GM18867 (cell line): ENCODE results near the gene RPUSD4.

Source experiments
- ATAC-seq: cut with Tn5 transposase; IDR thresholded peaks from one replicate; pipeline ENCODE4 v1.9.1; 2021; ENCODE audit warnings: mild to moderate bottlenecking, moderate library complexity; ENCODE audit not compliant: unreplicated experiment

Gene RPUSD4

DNA sequence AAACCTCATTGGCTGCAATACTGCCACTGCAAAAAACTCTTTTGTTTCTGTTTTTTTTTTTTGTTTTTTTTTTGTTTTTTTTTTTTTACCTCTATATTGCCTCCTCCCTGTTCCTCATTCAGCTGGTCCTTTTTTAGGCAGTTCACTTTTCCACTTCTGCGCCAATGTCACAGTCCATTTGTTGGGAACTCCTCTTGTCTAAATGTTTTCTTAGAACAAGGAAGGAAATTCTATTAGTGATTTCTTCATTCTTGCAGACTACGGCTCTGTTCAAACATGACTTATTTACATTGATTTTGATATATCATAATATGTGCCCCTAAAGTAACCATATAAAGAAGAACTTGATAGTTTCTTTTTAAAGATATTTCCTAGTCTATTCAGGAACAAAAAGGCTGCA, 3.0 kb upstream of the RPUSD4 start:
- no peak for ATAC-seq

- no peak for ATAC-seq
Observed at GRCh38 chr11:126212089-126212660, 725 bp upstream of the RPUSD4 start.

GRCh38 chr11:126210871-126211235, 597 bp downstream of the RPUSD4 start:
- ATAC-seq = no peak

GRCh38 chr11:126207896-126208295, 3.6 kb downstream of the RPUSD4 start:
- no peak for ATAC-seq

DNA sequence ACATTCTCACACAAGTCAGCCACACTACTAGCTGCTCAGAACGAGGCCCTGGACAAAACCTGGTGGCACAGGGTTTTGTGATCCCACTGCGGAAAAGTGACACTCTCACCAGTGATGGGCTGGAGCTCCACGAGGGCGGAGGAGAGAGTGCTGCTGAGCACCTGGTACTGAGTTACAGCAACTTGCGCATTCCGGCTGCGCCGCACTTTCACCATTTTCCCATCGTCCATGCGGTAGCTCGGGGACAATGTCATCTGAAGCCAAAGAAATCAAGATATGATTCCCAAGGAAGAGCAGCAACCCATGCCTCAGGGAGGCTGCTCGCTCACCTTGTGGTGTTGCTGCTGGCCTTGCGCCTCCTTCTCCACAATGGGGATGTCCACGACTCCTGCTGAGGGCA, 6.1 kb downstream of the RPUSD4 start:
- no peak for ATAC-seq

DNA sequence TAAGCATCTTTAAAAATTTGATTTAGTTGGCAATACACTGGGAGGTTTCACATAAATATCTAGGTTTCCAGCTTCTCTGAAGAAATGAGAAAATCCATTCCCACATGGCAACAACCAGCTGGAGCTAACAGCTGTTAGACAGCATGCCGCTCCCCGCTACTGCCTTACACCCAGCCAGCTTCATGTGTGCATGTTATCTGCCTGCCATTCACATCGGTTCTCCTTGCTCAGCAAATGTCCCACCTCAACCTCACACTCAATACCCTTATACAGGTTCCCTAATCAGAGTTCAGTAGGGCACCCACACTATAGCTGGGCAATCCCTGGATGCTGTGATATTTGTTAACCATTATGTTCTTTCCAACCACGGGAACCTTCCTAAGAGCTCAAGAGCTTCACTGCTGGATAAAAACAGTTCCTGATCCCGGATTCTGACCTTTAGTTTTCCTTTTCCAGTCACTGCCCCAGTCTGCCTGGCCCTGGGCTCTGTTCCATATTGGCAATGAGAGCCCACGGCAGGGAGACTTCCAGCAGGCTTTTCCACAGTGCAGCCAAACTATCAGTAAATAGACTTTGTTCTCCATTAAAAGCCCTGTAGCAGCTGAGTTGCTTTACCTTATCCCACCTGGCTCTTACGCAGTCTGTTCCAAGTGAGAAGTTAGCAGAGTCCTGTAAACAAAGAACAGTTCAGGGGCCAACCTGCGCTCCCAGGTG, 8.6 kb downstream of the RPUSD4 start:
- no peak for ATAC-seq

DNA sequence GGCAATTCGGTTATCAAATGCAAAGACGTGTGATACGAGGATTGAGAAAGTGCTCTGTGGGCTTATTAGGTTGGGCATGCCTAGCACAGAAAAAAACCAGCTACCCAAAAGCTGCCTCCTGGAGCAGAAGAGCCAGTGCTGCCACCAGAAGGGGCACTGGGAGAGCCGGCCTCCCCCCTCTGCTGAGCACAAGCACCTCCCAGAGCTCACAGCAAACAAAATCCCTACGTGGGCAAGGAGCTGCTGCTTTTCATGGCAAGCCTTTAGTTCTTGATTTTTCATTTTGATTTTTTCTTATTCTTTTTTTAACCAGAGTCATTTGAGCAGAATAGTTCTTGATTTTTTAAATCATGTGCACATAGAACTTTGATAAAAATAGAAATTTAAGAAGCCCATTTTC, 12.8 kb downstream of the RPUSD4 start:
- no peak for ATAC-seq

DNA sequence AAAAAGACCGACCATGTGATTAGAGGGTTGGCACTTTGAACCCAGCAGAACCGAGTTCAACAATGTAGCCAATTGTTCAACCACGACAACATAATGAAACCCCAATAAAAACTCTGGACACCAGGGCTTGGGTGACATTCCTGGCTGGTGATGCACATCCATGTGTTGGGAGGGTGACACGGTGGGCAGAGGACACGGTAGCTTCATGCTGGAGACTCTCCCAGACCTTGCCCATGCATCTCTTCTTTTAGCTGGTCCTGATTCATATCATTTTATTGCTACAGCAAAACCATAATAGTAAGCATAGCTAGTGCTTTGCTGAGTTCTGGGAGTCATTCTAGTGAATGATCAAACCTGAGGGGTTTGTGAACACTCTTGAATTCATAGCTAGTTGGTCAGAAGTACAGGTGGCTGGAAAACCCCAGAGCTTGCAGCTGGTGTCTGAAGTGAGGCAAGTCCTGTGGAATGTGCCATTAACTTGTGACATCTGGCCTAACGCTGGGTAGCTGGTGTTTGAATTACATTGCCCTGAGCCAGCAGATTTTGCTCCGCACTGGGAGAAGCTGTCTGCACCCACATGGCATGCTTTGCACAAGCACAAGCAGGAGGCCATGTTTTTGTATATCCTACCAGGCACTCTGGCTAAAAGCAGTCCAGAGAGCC, 14.0 kb downstream of the RPUSD4 start:
- no peak for ATAC-seq

DNA sequence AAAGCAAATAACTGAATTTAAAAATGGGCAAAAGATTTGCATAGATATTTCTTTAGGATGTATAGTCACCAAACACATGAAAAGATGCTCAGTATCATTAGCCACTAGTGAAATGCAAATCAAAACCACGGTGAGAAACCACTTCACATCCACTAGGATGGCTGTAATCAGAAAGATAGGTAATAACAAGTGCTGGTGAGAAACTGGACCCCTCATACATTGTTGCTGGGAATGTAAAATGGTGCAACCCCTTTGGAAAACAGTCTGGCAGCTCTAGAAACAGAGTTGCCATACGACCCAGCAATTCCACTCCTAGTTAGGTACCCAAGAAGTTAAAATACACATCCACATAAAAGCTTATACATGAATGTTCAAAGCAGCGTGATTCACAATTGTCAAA, 16.3 kb downstream of the RPUSD4 start:
- ATAC-seq = no peak

- no peak for ATAC-seq
Observed at GRCh38 chr11:126194121-126194543, 17.3 kb downstream of the RPUSD4 start.

- ATAC-seq = no peak
Observed at GRCh38 chr11:126193038-126193478, 18.4 kb downstream of the RPUSD4 start.

DNA sequence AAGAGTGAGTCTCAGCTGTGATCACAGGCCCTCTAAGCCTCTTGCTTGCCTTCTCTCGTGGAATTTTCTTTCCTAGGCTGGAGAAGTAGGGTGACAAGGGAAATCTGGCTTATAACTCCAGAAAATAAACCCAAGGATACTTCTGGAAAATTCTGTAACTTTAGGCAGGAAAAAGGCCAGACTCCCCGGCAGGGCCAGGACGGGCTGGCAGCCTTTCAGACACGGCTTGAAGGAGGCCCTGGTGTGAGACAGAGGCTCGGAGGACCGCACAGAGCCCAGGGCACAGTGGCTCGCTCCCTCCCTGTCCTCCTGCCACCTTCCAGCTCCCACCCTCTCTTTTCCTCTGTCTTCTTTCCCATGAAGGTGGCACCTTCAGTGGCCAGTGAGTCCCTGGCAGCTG, 19.1 kb downstream of the RPUSD4 start:
- ATAC-seq = no peak

DNA sequence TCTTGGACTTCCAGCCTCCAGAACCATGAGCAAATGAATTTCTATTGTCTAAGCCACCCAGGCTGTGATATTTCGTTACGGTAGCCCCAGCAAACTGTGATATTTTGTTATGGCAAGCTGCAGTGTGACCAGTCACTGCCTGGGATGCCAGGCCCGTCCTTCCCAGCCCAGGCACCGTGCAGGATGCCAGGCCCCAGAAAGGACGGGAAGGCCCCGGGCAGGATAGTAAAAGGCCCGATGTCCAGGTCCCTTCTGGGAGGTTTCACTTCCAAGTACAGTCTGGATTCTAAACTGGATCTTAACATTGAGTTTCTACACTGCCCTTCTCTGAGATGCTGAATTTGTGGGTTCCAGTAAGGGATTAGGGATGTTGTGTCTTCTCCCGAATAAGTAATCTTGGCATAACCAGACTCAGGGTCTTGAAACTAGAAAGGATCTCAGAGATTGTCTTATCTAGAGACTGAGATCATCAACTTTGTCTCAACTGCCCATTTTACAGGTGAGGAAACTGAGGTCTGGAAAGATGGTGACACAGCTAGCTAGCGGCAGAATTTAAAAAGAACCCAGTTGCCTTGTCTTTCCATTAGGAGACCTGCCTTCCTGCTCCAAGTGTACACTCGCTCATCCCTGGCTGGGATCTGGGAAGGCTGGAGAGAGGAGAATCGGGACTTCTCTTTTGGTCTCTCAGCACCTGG, 19.9 kb downstream of the RPUSD4 start:
- no peak for ATAC-seq

- no peak for ATAC-seq
Observed at GRCh38 chr11:126190792-126191191, 20.7 kb downstream of the RPUSD4 start.

- peak; percentile 74 for ATAC-seq
Observed at GRCh38 chr11:126189109-126189929, 22.1 kb downstream of the RPUSD4 start.

- peak; percentile 84 for ATAC-seq
Observed at GRCh38 chr11:126188332-126189108, 22.9 kb downstream of the RPUSD4 start.

DNA sequence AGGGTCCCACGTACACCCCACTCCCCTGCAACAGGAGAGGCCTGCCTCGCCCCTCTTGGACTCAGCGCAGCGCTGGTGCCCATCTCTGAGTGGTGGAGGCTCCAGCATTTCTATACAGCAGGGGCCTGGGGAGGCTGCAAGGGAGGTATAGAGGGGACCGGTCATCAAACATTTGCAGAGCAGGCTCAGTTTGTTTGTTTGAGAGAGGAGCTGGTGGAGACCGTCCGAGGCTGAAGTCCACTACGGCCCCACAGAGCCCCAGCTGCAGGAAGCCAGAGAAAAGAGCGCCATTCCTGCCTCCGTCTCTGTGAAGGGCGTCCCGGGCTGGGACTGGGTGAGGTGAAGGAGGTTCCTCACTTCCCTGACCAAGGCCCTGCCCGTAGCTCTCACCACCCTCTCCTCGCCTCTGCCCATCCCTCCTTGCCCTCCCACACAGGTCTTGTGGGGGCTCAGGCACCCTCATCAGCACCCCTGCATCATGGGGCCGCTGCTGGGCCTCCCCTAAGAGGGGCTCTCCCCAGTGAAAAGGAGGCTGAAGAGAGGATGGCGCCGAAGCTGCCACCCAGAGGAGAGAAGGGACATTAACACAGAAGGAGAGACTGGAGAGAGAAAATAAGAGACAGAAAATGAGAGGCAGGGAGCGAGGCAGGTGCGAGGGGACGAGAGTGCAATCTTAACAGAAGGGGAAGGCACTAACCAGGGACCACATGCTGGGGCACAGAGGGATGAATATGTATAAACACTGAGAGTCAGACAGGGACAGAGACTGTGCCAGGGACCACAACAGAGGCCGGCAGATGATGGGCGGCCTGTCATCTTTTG, 24.5 kb downstream of the RPUSD4 start:
- ATAC-seq = no peak

DNA sequence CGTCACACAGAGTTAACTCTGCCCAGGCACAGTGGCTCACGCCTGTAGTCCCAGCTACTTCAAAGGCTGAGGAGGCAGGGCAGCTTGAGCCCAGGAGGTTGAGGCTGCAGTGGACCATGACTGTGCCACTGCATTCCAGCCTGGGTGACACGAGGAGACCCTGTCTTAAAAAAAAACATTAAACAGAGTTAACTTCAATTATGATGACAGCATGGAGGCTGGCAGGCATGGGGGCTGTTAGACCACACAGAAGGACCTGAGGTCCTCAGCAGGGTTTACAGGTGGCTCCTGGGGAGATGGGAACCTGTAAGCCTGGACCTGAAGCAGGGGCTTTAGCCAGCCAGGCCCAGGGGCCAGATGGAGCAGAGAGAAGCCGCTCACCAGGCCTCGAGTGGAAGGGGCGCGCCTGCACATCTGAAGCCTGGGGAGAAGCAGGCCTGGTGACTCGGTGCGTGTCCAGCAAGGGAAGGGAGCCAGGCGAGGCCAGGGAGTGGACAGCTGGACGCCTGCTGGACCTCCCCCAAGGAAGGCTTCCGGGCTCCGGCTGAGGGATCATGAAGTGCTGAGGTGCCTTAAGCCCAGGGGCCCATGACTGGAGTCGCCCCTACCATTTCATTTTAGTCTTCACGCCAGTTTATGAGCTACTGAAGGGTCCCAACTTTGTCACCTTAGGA, 25.3 kb downstream of the RPUSD4 start:
- no peak for ATAC-seq
